Neuronal stem cell (in vitro differentiated cells): ENCODE measurements around the gene TRPC4AP.

ENCODE experiments used
- DNase-seq: peaks from one replicate; pipeline ENCODE4 v3.0.0-alpha.2; 2013; ENCODE audit warnings: low spot score
- H2AFZ ChIP-seq: one replicate; pipeline ENCODE4 v1.6.1; 2013; ENCODE audit warnings: mild to moderate bottlenecking, low read length, inconsistent platforms
- H2AK5ac ChIP-seq: 2 replicates; pipeline ENCODE4 v1.6.1; 2013; ENCODE audit warnings: low read depth, mild to moderate bottlenecking, inconsistent platforms, low read length, moderate library complexity, mixed read lengths
- H2BK120ac ChIP-seq: 2 replicates; pipeline ENCODE4 v1.6.1; 2013; ENCODE audit warnings: low read depth, mild to moderate bottlenecking, inconsistent platforms, low read length, moderate library complexity, mixed read lengths
- H2BK12ac ChIP-seq: one replicate; pipeline ENCODE4 v1.6.1; 2013; ENCODE audit warnings: low read length, inconsistent platforms
- H2BK15ac ChIP-seq: 2 replicates; pipeline ENCODE4 v1.6.1; 2013; ENCODE audit warnings: mild to moderate bottlenecking, low read length, inconsistent platforms, mixed read lengths
- H2BK5ac ChIP-seq: one replicate; pipeline ENCODE4 v1.6.1; 2013; ENCODE audit warnings: inconsistent platforms, mild to moderate bottlenecking, low read length, moderate library complexity
- H3K14ac ChIP-seq: one replicate; pipeline ENCODE4 v1.6.1; 2013; ENCODE audit warnings: low read length, inconsistent platforms
- H3K18ac ChIP-seq: 2 replicates; pipeline ENCODE4 v1.6.1; 2013; ENCODE audit warnings: low read length, inconsistent platforms
- H3K23ac ChIP-seq: 2 replicates; pipeline ENCODE4 v1.6.1; 2013; ENCODE audit warnings: low read depth, mild to moderate bottlenecking, mixed read lengths, low read length, inconsistent platforms; ENCODE audit not compliant: poor library complexity
- H3K27ac ChIP-seq: replicated peaks from 3 replicates; pipeline ENCODE4 v1.5.1; 2013; ENCODE audit warnings: low read length, inconsistent platforms
- H3K27me3 ChIP-seq, 3 experiments: 2 replicates each; pipeline ENCODE4 v1.6.1; 2013; ENCODE audit warnings: low read length in 3 of 3, mild to moderate bottlenecking in 2 of 3, inconsistent platforms in 1 of 3, low read depth in 1 of 3, mixed read lengths in 1 of 3, moderate library complexity in 1 of 3; ENCODE audit not compliant: control insufficient read depth in 3 of 3, insufficient read depth in 3 of 3
- H3K36me3 ChIP-seq, 2 donors: replicated peaks in 1 of 2; 2 replicates each; pipeline ENCODE4 v1.6.1; 2013; ENCODE audit warnings: low read length in 2 of 2; ENCODE audit not compliant: control insufficient read depth in 2 of 2, insufficient read depth in 2 of 2
- H3K4ac ChIP-seq: 2 replicates; pipeline ENCODE4 v1.6.1; 2013; ENCODE audit warnings: inconsistent platforms, mild to moderate bottlenecking, low read length, moderate library complexity
- H3K4me1 ChIP-seq, 2 donors: 1 replicate in 1 of 2; 2 replicates in 1 of 2; pipeline ENCODE4 v1.6.1; 2013; ENCODE audit warnings: low read length in 2 of 2, low read depth in 1 of 2; ENCODE audit not compliant: control insufficient read depth in 2 of 2, insufficient read depth in 1 of 2
- H3K4me2 ChIP-seq: one replicate; pipeline ENCODE4 v1.6.1; 2013; ENCODE audit warnings: mild to moderate bottlenecking, low read length, inconsistent platforms; ENCODE audit not compliant: insufficient read depth, poor library complexity, severe bottlenecking
- H3K4me3 ChIP-seq, 2 donors: 2 replicates each; pipeline ENCODE4 v1.5.1; 2013; ENCODE audit warnings: low read length in 2 of 2, mild to moderate bottlenecking in 2 of 2, inconsistent platforms in 1 of 2, moderate library complexity in 1 of 2
- H3K79me1 ChIP-seq: one replicate; pipeline ENCODE4 v1.6.1; 2013; ENCODE audit warnings: low read depth, mild to moderate bottlenecking, inconsistent platforms, low read length, moderate library complexity
- H3K9ac ChIP-seq: one replicate; pipeline ENCODE4 v1.6.1; 2013; ENCODE audit warnings: mild to moderate bottlenecking, low read depth, low read length, inconsistent platforms; ENCODE audit not compliant: poor library complexity
- H3K9me3 ChIP-seq, 2 donors: replicated peaks in 1 of 2; 2 replicates each; pipeline versions ENCODE3 to v1.6.1; 2013; ENCODE audit warnings: low read length in 2 of 2, mild to moderate bottlenecking in 2 of 2, inconsistent platforms in 1 of 2, low read depth in 1 of 2, mixed read lengths in 1 of 2, moderate library complexity in 1 of 2; ENCODE audit not compliant: control insufficient read depth in 2 of 2, insufficient read depth in 1 of 2
- H4K8ac ChIP-seq: one replicate; pipeline ENCODE4 v1.6.1; 2013; ENCODE audit warnings: low read depth, mild to moderate bottlenecking, inconsistent platforms, low read length, moderate library complexity
- H4K91ac ChIP-seq: one replicate; pipeline ENCODE4 v1.6.1; 2013; ENCODE audit warnings: low read length, low read depth, mild to moderate bottlenecking, inconsistent platforms; ENCODE audit not compliant: poor library complexity
- WGBS, 2 donors: extraction: QIAGEN DNeasy Blood & Tissue Kit; methylation state at CpG; one replicate each; pipeline ENCODE4 v1.1.7; 2013; ENCODE audit warnings: missing lambda C conversion rate in 2 of 2, mixed read lengths in 1 of 2; ENCODE audit not compliant: insufficient read length in 2 of 2, insufficient replicate concordance in 1 of 2; ENCODE audit errors: extremely low coverage in 2 of 2; 5-methylcytosine and 5-hydroxymethylcytosine counted together

Gene TRPC4AP

GRCh38 chr20:35091816-35092523 is 637 bp downstream of the TRPC4AP start:
- Histone ChIP-seq H3K23ac (peak overlapping the region; percentile 94), H3K4ac (no peak overlapping the region), H3K4me1 (peaks cover 4 to 11% of the 10 kb centered on the region in 2 donors), H2BK5ac (peak overlapping the region; percentile 63), H3K36me3 (peaks cover 0 to 24% of the 10 kb centered on the region in 2 donors), H2BK15ac (peak overlapping the region; percentile 71), H4K91ac (no peak overlapping the region), H3K4me2 (peak overlapping the region; percentile 69), H2BK120ac (peak overlapping the region; percentile 54), H3K9ac (peak overlapping the region; percentile 96), H3K27ac (peak overlapping the region; percentile 67), H3K4me3 (peak overlapping the region; percentile 96 to 99), H2AFZ (peak overlapping the region; percentile 92), H2AK5ac (peak overlapping the region; percentile 89), H2BK12ac (peak overlapping the region; percentile 81), H4K8ac (peak overlapping the region; percentile 74), H3K9me3 (no peaks in the 10 kb centered on the region), H3K79me1 (no peaks in the 10 kb centered on the region), H3K14ac (peak overlapping the region; percentile 99), H3K27me3 (no peaks in the 10 kb centered on the region), H3K18ac (peak overlapping the region; percentile 96)
- no CpG with 5 or more reads among the region's 28 CpGs for WGBS, 2 donors
- DNase-seq = no peak

DNA sequence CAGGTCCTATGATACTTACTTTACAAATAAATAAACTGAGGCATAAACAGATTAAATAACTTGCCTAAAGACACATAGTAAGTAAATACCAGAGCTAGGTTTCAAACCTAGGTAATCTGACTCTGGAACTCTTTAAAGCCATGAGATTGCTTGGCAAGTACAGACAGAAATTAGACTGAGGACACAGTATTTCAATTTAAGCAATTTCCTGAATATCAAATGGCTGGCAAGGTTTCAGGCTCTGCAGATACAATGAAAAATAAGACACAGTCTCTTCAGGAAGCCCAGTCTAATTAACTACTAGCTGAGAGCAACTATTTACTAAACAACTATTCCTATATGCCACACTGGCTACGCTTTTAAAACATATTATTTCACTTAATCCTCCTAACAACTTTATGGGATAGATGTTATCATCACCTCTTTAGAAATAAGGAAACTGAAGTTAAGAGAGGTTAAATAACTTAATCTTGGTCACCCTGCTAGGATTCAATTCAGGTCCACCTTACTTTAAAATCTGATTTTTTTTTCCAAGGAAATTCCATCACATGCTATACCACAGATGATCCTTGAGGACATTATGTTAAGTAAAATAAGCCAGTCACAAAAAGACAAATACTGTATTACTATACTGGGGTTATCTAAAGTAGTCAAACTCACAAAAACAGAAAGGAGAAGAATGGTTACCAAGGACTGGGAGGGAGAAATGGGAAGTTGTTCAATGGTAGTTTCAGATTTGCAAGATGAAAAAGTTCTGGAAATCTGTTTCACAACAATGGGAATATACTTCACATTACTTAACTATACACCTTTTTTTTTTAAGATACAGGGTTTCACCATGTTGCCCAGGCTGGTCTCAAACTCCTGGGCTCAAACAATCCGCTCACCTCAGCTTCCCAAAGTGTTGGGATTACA is 4.1 kb downstream of the TRPC4AP start:
- Histone ChIP-seq H3K18ac (no peak overlapping the region), H3K27ac (no peak overlapping the region), H3K27me3 (no peaks in the 10 kb centered on the region), H4K91ac (no peak overlapping the region), H2AFZ (no peak overlapping the region), H3K4me3 (no peak overlapping the region), H3K36me3 (peaks cover 0 to 39% of the 10 kb centered on the region in 2 donors), H2BK5ac (no peak overlapping the region), H3K4me2 (no peak overlapping the region), H2AK5ac (no peak overlapping the region), H2BK120ac (no peak overlapping the region), H3K9ac (no peak overlapping the region), H2BK15ac (no peak overlapping the region), H2BK12ac (no peak overlapping the region), H3K4me1 (peaks cover 4 to 11% of the 10 kb centered on the region in 2 donors), H3K9me3 (no peaks in the 10 kb centered on the region), H4K8ac (no peak overlapping the region), H3K79me1 (peaks cover 2% of the 10 kb centered on the region), H3K4ac (no peak overlapping the region), H3K23ac (no peak overlapping the region), H3K14ac (no peak overlapping the region)
- WGBS, 2 donors = no CpG with 5 or more reads among the region's 2 CpGs
- DNase-seq = no peak

DNA sequence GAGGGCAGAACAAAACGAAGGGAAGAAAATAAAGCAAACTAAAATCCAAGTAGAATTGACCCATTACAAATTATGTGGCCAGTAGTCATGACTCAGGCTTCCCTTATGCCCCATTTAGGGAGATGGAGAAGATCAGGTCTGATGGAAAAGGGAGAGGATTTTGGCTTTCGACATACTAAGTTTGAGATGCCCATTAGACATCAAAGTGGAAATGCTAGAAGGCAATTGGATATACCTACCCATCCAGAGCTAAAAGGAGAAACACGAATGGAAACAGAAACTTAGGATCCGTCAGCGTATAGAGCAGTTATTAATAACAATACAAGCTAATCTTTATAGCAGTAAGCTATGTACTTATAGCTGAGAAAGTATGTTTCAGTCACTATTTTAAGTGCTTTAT is 4.8 kb downstream of the TRPC4AP start:
- DNase-seq = no peak
- H2BK15ac ChIP-seq = no peak overlapping the region
- H2AFZ ChIP-seq = no peak overlapping the region
- no CpG with 5 or more reads among the region's 5 CpGs for WGBS, 2 donors
- no peak overlapping the region for H4K8ac ChIP-seq
- no peaks in the 10 kb centered on the region for H3K27me3 ChIP-seq
- H3K4me1 ChIP-seq = peaks cover 0 to 6% of the 10 kb centered on the region in 2 donors
- no peaks in the 10 kb centered on the region for H3K9me3 ChIP-seq
- no peak overlapping the region for H3K4me2 ChIP-seq
- no peak overlapping the region for H2BK120ac ChIP-seq
- H2AK5ac ChIP-seq = no peak overlapping the region
- H3K14ac ChIP-seq = no peak overlapping the region
- H4K91ac ChIP-seq = no peak overlapping the region
- no peak overlapping the region for H3K4ac ChIP-seq
- H3K4me3 ChIP-seq = no peak overlapping the region
- peaks cover 2% of the 10 kb centered on the region for H3K79me1 ChIP-seq
- H3K36me3 ChIP-seq = peaks cover 0 to 39% of the 10 kb centered on the region in 2 donors
- no peak overlapping the region for H2BK5ac ChIP-seq
- H3K27ac ChIP-seq = no peak overlapping the region
- no peak overlapping the region for H2BK12ac ChIP-seq
- no peak overlapping the region for H3K9ac ChIP-seq
- H3K23ac ChIP-seq = no peak overlapping the region
- no peak overlapping the region for H3K18ac ChIP-seq

DNA sequence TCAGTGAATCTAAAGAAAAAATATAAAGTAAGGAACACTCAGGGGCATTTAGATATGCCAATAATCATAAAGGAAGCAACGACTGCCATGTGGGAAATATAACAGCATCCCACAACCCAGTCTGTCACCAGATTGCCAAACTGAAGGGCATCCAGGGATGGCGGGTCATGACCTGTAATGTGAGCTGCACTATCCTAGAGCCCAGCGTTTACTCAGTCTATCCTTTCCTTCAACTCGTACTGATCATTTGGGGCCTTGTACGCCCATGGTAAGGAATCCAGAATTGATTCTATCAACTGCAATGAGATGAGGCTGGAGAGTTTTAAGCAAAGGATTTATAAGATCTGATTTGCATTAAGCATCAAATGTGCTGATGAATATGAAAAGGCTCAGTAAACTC is 5.3 kb downstream of the TRPC4AP start:
- Histone ChIP-seq H3K79me1 (peaks cover 2% of the 10 kb centered on the region), H4K8ac (no peak overlapping the region), H3K9ac (no peak overlapping the region), H2BK5ac (no peak overlapping the region), H2BK15ac (no peak overlapping the region), H3K36me3 (peaks cover 0 to 39% of the 10 kb centered on the region in 2 donors), H2AK5ac (no peak overlapping the region), H3K4ac (no peak overlapping the region), H3K4me3 (no peak overlapping the region), H3K4me2 (no peak overlapping the region), H3K27me3 (no peaks in the 10 kb centered on the region), H3K23ac (no peak overlapping the region), H3K4me1 (peaks cover 0 to 6% of the 10 kb centered on the region in 2 donors), H3K18ac (no peak overlapping the region), H3K27ac (no peak overlapping the region), H4K91ac (no peak overlapping the region), H2BK120ac (no peak overlapping the region), H3K9me3 (no peaks in the 10 kb centered on the region), H3K14ac (no peak overlapping the region), H2BK12ac (no peak overlapping the region), H2AFZ (no peak overlapping the region)
- DNase-seq = no peak
- WGBS, 2 donors = no CpG with 5 or more reads among the region's 5 CpGs
